Hematopoietic multipotent progenitor cell treated with erythropoietin and hydrocortisone succinate and interleukin-3 and kit ligand, for 15 days (in vitro differentiated cells): Measurements from ENCODE around the gene ZNF688.
"Not testable (repeated sequence)": the region's sequence is repeated elsewhere in the genome, so short reads cannot be mapped to it uniquely, and the experiment has no call there.

Experiments used
- DNase-seq: peaks from one replicate; pipeline ENCODE4 v3.0.0-alpha.2; 2015; ENCODE audit warnings: low spot score

ZNF688 gene

GRCh38 chr16:30557707-30557956 lies 13.9 kb downstream of the ZNF688 start:
- no peak for DNase-seq

GRCh38 chr16:30556125-30556473 lies 15.4 kb downstream of the ZNF688 start:
- no peak for DNase-seq

- DNase-seq: no peak
Measured at GRCh38 chr16:30555315-30556124, 16.0 kb downstream of the ZNF688 start.

GRCh38 chr16:30554557-30555314 lies 16.8 kb downstream of the ZNF688 start:
- no peak for DNase-seq

- no peak for DNase-seq
Measured at GRCh38 chr16:30553393-30553899, 18.1 kb downstream of the ZNF688 start.

- no peak for DNase-seq
Measured at GRCh38 chr16:30552956-30553355, 18.6 kb downstream of the ZNF688 start.

GRCh38 chr16:30551781-30552180 lies 19.7 kb downstream of the ZNF688 start:
- no peak for DNase-seq

GRCh38 chr16:30548416-30549253 lies 22.9 kb downstream of the ZNF688 start:
- DNase-seq: peak; percentile 41

GRCh38 chr16:30546115-30546514 lies 25.4 kb downstream of the ZNF688 start:
- DNase-seq: no peak

GRCh38 chr16:30543067-30543466 lies 28.4 kb downstream of the ZNF688 start:
- DNase-seq: no peak

- DNase-seq: no peak
Measured at GRCh38 chr16:30541502-30542329, 29.8 kb downstream of the ZNF688 start.

- not testable (repeated sequence) for DNase-seq
Measured at GRCh38 chr16:30540916-30541464, 30.5 kb downstream of the ZNF688 start.

GRCh38 chr16:30539986-30540526 lies 31.5 kb downstream of the ZNF688 start:
- not testable (repeated sequence) for DNase-seq

GRCh38 chr16:30539000-30539964 lies 32.2 kb downstream of the ZNF688 start:
- DNase-seq: no peak

- DNase-seq: not testable (repeated sequence)
Measured at GRCh38 chr16:30536391-30537024, 35.0 kb downstream of the ZNF688 start.

- DNase-seq: peak; percentile 66
Measured at GRCh38 chr16:30535777-30536190, 35.7 kb downstream of the ZNF688 start.

- no peak for DNase-seq
Measured at GRCh38 chr16:30535106-30535776, 36.3 kb downstream of the ZNF688 start.

- DNase-seq: peak; percentile 88
Measured at GRCh38 chr16:30534368-30535105, 37.0 kb downstream of the ZNF688 start, which contains the start of gene ZNF747. Gene ZNF747 (minus strand): TSS chr16:30534858. CDS start chr16:30534679, 179 bp downstream.
